ENCODE data around the gene ACOX3. TPM values are rescaled to one million over a fixed set of nuclear protein-coding genes. Genes with fewer than 3 reads are reported as not detected.

Gene ACOX3
- total RNA-seq, 4 donors from 2014 or later, result 42.3 to 86.2 (median 50.3) TPM

DNA sequence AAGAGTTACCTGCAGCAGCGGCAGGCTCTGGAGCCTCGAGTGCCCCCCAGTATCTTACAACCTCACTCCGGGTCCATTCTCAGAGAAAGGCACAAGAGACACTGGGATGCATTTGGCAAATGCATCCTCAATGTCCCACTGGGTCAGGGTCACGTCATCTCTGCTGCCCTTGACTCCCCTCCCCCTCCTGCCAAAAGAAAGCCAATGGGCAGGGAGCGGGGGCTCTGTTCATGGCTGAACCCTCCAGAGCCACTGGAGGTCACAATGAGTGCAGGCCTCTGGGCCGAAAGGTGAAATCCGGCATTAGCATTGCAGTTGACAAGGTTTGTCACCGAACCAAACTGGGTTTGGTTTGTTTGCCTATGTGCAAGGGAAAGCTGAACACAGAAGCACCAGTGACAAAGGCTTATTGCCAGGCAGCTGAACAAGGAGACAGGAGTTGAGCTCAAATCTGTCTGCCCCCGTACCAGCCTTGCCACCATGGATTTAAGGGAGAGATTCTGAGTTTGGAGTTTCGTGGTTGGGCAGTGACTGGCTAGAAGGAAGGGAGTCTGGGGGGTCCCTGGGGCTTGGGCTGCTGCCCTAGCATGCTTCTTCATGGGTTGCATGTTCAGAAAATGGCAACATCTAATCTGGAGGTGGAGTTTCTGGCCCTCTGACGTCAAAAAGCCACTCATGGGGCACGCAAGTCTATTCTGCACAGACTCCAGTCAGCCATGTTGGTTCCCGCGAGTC lies 106.6 kb downstream of the ACOX3 start:
- Histone ChIP-seq H3K27me3 (peaks cover 0 to 20% (median 0%) of the 10 kb centered on the region in 4 donors), H3K36me3 (no peaks in the 10 kb centered on the region), H3K4me3 (no peak overlapping the region), H3K27ac (no peak overlapping the region), H3K4me1 (peaks cover 0 to 14% (median 0%) of the 10 kb centered on the region in 3 donors), H3K9me3 (no peaks in the 10 kb centered on the region)
- no peak for DNase-seq
- WGBS, 2 donors, result 85 to 91% methylated on average over 10 of the region's 14 CpGs
- no peak for TF ChIP-seq POLR2A (IDR thresholded peaks at IDR 0.05)
- TF ChIP-seq, protein P1, sequence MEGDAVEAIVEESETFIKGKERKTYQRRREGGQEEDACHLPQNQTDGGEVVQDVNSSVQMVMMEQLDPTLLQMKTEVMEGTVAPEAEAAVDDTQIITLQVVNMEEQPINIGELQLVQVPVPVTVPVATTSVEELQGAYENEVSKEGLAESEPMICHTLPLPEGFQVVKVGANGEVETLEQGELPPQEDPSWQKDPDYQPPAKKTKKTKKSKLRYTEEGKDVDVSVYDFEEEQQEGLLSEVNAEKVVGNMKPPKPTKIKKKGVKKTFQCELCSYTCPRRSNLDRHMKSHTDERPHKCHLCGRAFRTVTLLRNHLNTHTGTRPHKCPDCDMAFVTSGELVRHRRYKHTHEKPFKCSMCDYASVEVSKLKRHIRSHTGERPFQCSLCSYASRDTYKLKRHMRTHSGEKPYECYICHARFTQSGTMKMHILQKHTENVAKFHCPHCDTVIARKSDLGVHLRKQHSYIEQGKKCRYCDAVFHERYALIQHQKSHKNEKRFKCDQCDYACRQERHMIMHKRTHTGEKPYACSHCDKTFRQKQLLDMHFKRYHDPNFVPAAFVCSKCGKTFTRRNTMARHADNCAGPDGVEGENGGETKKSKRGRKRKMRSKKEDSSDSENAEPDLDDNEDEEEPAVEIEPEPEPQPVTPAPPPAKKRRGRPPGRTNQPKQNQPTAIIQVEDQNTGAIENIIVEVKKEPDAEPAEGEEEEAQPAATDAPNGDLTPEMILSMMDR (IDR thresholded peaks at IDR 0.05), result no peak
- intact Hi-C loops (cut with DNase I), result no loop called here

DNA sequence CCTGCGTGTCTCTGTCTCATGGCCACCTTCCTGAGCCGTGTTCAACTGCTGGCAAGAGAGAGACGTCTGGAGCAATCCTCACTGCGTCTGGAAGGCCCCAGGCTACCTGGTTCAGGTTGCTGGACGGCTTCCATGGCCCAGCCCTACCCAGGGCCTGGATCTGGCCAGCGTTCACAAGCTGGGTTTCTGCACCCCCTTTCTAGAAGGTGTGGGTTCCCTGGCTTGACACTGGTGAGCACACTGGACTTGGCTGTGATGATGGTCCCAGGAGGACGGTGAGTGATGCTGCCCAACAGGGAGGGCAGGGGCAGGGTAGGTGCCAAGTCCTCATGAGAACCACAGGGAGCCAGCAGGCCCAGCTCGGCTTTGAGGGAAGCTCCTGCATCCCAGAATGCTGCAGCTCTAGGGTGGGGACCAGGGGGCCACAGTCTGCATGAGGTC lies 107.6 kb downstream of the ACOX3 start:
- H3K4me1 ChIP-seq, result peaks cover 0 to 14% (median 0%) of the 10 kb centered on the region in 3 donors
- H3K9me3 ChIP-seq, result no peaks in the 10 kb centered on the region
- TF ChIP-seq POLR2A (IDR thresholded peaks at IDR 0.05), result no peak
- no peak overlapping the region for H3K27ac ChIP-seq
- H3K36me3 ChIP-seq, result no peaks in the 10 kb centered on the region
- WGBS, 2 donors, result 24 to 35% methylated on average over 4 to 5 of the region's 8 CpGs
- no peak for DNase-seq
- H3K4me3 ChIP-seq, result no peak overlapping the region
- H3K27me3 ChIP-seq, result peaks cover 0 to 20% (median 0%) of the 10 kb centered on the region in 4 donors
- intact Hi-C loops (cut with DNase I), result no loop called here

DNA sequence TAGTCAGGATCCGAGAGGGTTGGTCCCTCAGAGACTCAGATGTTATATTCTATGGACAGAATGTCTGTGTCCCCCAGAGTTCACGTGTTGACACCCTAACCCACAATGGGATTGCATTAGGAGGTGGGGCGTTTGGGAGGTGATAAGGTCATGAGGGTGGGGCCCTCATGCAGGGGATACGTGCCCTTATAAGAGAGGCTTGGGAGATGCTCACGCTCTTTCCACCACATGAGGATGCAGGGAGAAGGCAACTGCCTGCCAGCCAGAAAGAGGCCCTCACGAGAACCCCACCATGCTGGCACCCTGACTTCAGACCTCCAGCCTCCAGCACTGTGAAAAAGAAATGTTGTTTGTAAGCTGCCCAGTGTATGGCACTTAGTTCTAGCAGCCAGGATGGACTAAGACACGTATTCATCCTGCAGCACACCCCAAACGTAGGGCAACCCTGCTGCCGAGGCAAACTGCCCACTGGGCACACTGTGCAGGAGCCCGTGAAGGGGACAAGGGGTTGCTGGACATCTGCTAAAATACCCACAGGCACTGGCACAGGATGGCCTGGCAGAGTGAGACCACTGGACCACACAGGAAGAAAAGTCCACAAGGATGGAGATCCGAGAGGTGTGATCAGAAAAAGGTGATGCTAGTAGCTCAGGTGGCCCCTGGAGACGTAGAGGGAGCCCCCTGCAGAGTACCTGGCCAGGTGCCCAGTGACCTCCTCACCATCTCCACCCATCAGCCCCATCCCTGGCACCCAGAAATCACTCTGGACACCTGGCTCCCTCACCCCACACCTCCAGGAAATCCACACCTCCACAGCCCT lies 108.3 kb downstream of the ACOX3 start:
- Histone ChIP-seq H3K27me3 (peaks cover 0 to 20% (median 0%) of the 10 kb centered on the region in 4 donors), H3K4me1 (peaks cover 0 to 14% (median 0%) of the 10 kb centered on the region in 3 donors), H3K36me3 (no peaks in the 10 kb centered on the region), H3K4me3 (no peak overlapping the region), H3K27ac (no peak overlapping the region), H3K9me3 (no peaks in the 10 kb centered on the region)
- WGBS, 2 donors, result 64 to 72% methylated on average over 9 to 12 of the region's 12 CpGs
- DNase-seq, result no peak
- intact Hi-C loops (cut with DNase I), result no loop called here
- no peak for TF ChIP-seq POLR2A (IDR thresholded peaks at IDR 0.05)
- TF ChIP-seq, protein P1 (IDR thresholded peaks at IDR 0.05), result no peak

DNA sequence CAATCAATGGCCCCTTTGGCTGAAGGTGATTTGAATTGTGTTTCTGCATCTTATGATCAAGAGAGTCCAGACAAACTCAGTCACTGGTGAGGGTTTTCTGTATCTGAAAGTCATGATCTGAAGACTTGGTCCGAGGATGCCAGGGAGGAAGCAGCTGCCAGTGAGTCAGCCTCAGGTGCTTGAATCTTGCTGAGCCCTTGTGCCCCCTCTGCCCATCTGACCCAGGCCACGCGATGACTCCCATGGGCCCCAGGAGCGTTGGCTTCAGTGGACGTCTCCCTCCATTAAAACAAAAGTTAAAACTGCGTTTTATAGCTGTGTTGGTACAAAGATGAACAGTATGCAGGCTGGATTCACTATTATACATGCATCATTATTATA lies 109.0 kb downstream of the ACOX3 start:
- DNase-seq, result no peak
- intact Hi-C loops (cut with DNase I), result no loop called here
- H3K4me1 ChIP-seq, result peaks cover 0 to 14% (median 0%) of the 10 kb centered on the region in 3 donors
- H3K27me3 ChIP-seq, result peaks cover 0 to 20% (median 0%) of the 10 kb centered on the region in 4 donors
- H3K36me3 ChIP-seq, result no peaks in the 10 kb centered on the region
- H3K27ac ChIP-seq, result peak overlapping the region in 2 of 4 donors; percentile 36 to 49
- TF ChIP-seq POLR2A (IDR thresholded peaks at IDR 0.05), result no peak
- TF ChIP-seq, protein P1 (IDR thresholded peaks at IDR 0.05), result no peak
- no peaks in the 10 kb centered on the region for H3K9me3 ChIP-seq
- 69 to 78% methylated on average over 1 to 4 of the region's 6 CpGs for WGBS, 2 donors
- H3K4me3 ChIP-seq, result no peak overlapping the region

DNA sequence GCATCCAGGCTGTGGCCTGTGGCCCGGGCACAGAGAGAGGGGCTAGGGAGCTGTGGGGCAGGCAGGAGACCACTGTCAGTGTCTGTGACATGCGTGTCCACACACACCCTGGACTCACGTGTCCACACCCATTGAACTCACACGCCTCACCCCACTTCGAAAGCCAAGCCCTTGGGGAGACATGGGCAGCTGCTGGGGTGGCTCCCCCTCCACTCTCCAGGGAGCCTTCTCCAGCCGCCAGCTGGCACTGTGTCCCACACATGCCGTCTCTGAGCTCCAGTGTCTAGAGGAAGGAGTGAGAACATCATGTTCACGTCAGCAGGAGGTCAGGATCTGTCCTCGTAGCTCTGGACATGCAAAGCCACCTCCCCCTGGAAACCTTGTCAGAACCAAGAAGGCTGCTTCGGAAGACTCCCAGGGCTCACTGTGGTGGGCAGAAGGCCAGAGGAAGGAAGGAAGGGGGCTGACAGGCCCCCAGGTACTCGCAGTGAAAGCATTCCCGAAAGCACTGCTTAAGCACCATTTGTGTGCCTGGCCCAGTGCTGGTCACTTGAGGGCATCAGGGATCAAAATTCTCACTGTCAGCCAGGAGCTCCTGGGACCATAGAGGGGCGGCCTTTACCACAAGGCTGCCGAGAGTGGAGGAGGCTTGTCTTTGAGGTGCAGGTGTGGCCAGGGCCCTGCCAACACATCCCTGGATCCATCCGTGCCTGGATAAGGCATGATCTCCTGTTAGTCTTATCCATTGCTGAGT lies 109.5 kb downstream of the ACOX3 start:
- WGBS, 2 donors, result 54 to 73% methylated on average over 7 to 8 of the region's 15 CpGs
- intact Hi-C loops (cut with DNase I), result no loop called here
- Histone ChIP-seq H3K36me3 (no peaks in the 10 kb centered on the region), H3K4me3 (no peak overlapping the region), H3K27ac (peak overlapping the region in 3 of 4 donors; percentile 11 to 49 (median 42)), H3K27me3 (peaks cover 0 to 20% (median 0%) of the 10 kb centered on the region in 4 donors), H3K4me1 (peaks cover 0 to 14% (median 0%) of the 10 kb centered on the region in 3 donors), H3K9me3 (no peaks in the 10 kb centered on the region)
- TF ChIP-seq POLR2A (IDR thresholded peaks at IDR 0.05), result no peak
- TF ChIP-seq, protein P1 (IDR thresholded peaks at IDR 0.05), result no peak
- no peak for DNase-seq
